Parathyroid adenoma (tissue), 2 donors: Measurements from ENCODE around the gene RDH8.

ENCODE experiments used
- H2AFZ ChIP-seq: fragments of 300-600 bp; sonication (generic); one replicate; pipeline ENCODE4 v1.7.0; 2017; ENCODE audit warnings: antibody characterized with exemption, mild to moderate bottlenecking
- H3K27ac ChIP-seq: fragments of 300-600 bp; sonication (generic); one replicate; pipeline ENCODE4 v1.7.0; 2017
- H3K27me3 ChIP-seq: fragments of 300-600 bp; sonication (generic); one replicate; pipeline ENCODE4 v1.7.0; 2017; ENCODE audit warnings: low read length; ENCODE audit not compliant: control insufficient read depth, insufficient read depth
- H3K36me3 ChIP-seq: fragments of 300-600 bp; sonication (generic); one replicate; pipeline ENCODE4 v1.7.0; 2017; ENCODE audit warnings: low read length; ENCODE audit not compliant: control insufficient read depth, insufficient read depth
- H3K4me1 ChIP-seq: fragments of 300-600 bp; sonication (generic); one replicate; pipeline ENCODE4 v1.7.0; 2017; ENCODE audit warnings: control low read depth
- H3K4me2 ChIP-seq: fragments of 300-600 bp; sonication (generic); one replicate; pipeline ENCODE4 v1.7.0; 2017; ENCODE audit warnings: low read length
- H3K4me3 ChIP-seq: fragments of 300-600 bp; sonication (generic); one replicate; pipeline ENCODE4 v1.7.0; 2017; ENCODE audit warnings: low read depth, low read length
- H3K79me2 ChIP-seq: fragments of 300-600 bp; sonication (generic); one replicate; pipeline ENCODE4 v1.7.0; 2017; ENCODE audit warnings: control low read depth
- H3K9ac ChIP-seq: fragments of 300-600 bp; sonication (generic); one replicate; pipeline ENCODE4 v1.7.0; 2017; ENCODE audit warnings: mild to moderate bottlenecking
- H3K9me3 ChIP-seq: fragments of 300-600 bp; sonication (generic); one replicate; pipeline ENCODE4 v1.7.0; 2017; ENCODE audit warnings: low read length; ENCODE audit not compliant: control insufficient read depth
- CTCF ChIP-seq: fragments of 300-600 bp; sonication (generic); IDR thresholded peaks from one replicate; pipeline ENCODE4 v1.7.0; 2017; ENCODE audit warnings: antibody characterized with exemption, mild to moderate bottlenecking
- donor health status: primary hyperparathyroidism.

The RDH8 gene

GRCh38 chr19:9981406-9982260 lies 31.6 kb upstream of the RDH8 start:
- TF ChIP-seq CTCF: no peak
- H3K27ac ChIP-seq: no peak overlapping the region
- no peaks in the 10 kb centered on the region for H3K4me1 ChIP-seq
- no peaks in the 10 kb centered on the region for H3K27me3 ChIP-seq
- no peak overlapping the region for H2AFZ ChIP-seq
- H3K36me3 ChIP-seq: no peaks in the 10 kb centered on the region
- H3K4me3 ChIP-seq: no peak overlapping the region
- H3K9ac ChIP-seq: no peak overlapping the region
- H3K4me2 ChIP-seq: no peak overlapping the region
- no peaks in the 10 kb centered on the region for H3K9me3 ChIP-seq
- H3K79me2 ChIP-seq: no peaks in the 10 kb centered on the region

GRCh38 chr19:9986787-9987281 lies 26.4 kb upstream of the RDH8 start:
- H3K27ac ChIP-seq: no peak overlapping the region
- H3K79me2 ChIP-seq: no peaks in the 10 kb centered on the region
- TF ChIP-seq CTCF: no peak
- no peaks in the 10 kb centered on the region for H3K9me3 ChIP-seq
- H3K36me3 ChIP-seq: no peaks in the 10 kb centered on the region
- H3K9ac ChIP-seq: no peak overlapping the region
- H3K27me3 ChIP-seq: no peaks in the 10 kb centered on the region
- no peak overlapping the region for H3K4me2 ChIP-seq
- no peaks in the 10 kb centered on the region for H3K4me1 ChIP-seq
- H2AFZ ChIP-seq: no peak overlapping the region
- no peak overlapping the region for H3K4me3 ChIP-seq

- TF ChIP-seq CTCF: no peak
- H3K36me3 ChIP-seq: no peaks in the 10 kb centered on the region
Observed at GRCh38 chr19:9989504-9989903, 23.8 kb upstream of the RDH8 start.

GRCh38 chr19:9991425-9992191 lies 21.7 kb upstream of the RDH8 start:
- no peak overlapping the region for H3K27ac ChIP-seq
- no peak for TF ChIP-seq CTCF
- no peaks in the 10 kb centered on the region for H3K36me3 ChIP-seq
- H3K4me1 ChIP-seq: no peaks in the 10 kb centered on the region
- H2AFZ ChIP-seq: no peak overlapping the region
- no peak overlapping the region for H3K4me2 ChIP-seq
- no peak overlapping the region for H3K9ac ChIP-seq
- H3K27me3 ChIP-seq: no peaks in the 10 kb centered on the region
- H3K4me3 ChIP-seq: no peak overlapping the region
- no peaks in the 10 kb centered on the region for H3K9me3 ChIP-seq
- no peaks in the 10 kb centered on the region for H3K79me2 ChIP-seq

More at GRCh38 chr19:9989504-9989903, 23.8 kb upstream of the RDH8 start:
- H3K9ac ChIP-seq: no peak overlapping the region
- H3K4me3 ChIP-seq: no peak overlapping the region
- no peaks in the 10 kb centered on the region for H3K4me1 ChIP-seq
- H3K27ac ChIP-seq: no peak overlapping the region
- no peaks in the 10 kb centered on the region for H3K79me2 ChIP-seq
- no peaks in the 10 kb centered on the region for H3K27me3 ChIP-seq
- H2AFZ ChIP-seq: no peak overlapping the region
- H3K4me2 ChIP-seq: no peak overlapping the region
- H3K9me3 ChIP-seq: no peaks in the 10 kb centered on the region
